Panc1 (cell line): ENCODE data around the gene GFY.
A peak's percentile ranks its signal among the peaks of the same experiment; 100 is the strongest.

ENCODE experiments used
- TCF7L2 ChIP-seq: IDR thresholded peaks from 2 replicates; pipeline ENCODE4 v1.6.1; 2011; ENCODE audit warnings: mild to moderate bottlenecking, low read depth, low read length, inconsistent platforms
- TF ChIP-seq, protein P1 (sequence below): fragments of 450-650 bp; IDR thresholded peaks from 2 replicates; pipeline ENCODE4 v1.5.1; 2017; ENCODE audit warnings: mild to moderate bottlenecking
- TF ChIP-seq, protein P2 (sequence below), 2 experiments: IDR thresholded peaks; 2 replicates each; pipeline ENCODE4 v1.6.1; 2011 to 2012; ENCODE audit warnings: low read depth in 2 of 2, control low read depth in 1 of 2, low read length in 1 of 2, mild to moderate bottlenecking in 1 of 2, moderate library complexity in 1 of 2; ENCODE audit not compliant: insufficient read depth in 1 of 2

DNA sequence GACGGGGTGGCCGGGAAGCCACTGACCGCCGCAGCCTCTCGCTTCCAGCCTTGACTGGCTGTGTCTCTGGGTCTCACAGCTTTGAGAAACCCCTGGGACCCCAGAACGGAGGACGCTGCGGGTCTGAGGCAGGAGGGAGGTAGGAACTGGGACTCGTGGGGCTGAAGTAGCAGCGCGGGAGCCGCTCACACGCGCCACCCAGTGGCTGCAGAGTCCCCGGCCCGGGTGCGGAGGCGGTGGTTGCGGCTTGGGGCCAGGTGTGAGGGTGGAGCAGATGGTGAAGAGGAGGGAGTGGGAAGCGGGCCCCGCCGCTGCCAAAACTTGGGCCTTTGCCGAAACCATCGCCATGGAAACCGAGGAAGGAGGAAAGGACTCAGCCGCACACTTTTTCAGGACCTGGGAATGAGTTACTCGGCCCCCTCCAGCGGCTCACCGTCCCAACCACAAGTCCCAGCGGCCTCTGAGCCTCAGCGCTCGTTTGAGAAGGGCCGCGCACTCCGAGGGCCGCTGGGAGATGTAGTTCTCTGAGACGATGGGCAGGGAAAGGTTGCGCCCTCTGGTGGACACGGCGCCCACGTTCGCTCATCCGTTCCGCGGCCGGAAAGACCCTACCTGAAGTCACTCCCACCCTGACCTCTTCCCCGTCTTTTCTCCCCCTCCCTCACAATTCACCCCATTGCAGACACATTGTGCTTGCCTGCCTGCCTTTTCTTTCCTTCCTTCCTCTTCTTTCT is 18.3 kb downstream of the GFY start:
- no peak for TF ChIP-seq TCF7L2
- TF ChIP-seq, protein P1, sequence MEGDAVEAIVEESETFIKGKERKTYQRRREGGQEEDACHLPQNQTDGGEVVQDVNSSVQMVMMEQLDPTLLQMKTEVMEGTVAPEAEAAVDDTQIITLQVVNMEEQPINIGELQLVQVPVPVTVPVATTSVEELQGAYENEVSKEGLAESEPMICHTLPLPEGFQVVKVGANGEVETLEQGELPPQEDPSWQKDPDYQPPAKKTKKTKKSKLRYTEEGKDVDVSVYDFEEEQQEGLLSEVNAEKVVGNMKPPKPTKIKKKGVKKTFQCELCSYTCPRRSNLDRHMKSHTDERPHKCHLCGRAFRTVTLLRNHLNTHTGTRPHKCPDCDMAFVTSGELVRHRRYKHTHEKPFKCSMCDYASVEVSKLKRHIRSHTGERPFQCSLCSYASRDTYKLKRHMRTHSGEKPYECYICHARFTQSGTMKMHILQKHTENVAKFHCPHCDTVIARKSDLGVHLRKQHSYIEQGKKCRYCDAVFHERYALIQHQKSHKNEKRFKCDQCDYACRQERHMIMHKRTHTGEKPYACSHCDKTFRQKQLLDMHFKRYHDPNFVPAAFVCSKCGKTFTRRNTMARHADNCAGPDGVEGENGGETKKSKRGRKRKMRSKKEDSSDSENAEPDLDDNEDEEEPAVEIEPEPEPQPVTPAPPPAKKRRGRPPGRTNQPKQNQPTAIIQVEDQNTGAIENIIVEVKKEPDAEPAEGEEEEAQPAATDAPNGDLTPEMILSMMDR: peak; percentile 94
- TF ChIP-seq, protein P2, sequence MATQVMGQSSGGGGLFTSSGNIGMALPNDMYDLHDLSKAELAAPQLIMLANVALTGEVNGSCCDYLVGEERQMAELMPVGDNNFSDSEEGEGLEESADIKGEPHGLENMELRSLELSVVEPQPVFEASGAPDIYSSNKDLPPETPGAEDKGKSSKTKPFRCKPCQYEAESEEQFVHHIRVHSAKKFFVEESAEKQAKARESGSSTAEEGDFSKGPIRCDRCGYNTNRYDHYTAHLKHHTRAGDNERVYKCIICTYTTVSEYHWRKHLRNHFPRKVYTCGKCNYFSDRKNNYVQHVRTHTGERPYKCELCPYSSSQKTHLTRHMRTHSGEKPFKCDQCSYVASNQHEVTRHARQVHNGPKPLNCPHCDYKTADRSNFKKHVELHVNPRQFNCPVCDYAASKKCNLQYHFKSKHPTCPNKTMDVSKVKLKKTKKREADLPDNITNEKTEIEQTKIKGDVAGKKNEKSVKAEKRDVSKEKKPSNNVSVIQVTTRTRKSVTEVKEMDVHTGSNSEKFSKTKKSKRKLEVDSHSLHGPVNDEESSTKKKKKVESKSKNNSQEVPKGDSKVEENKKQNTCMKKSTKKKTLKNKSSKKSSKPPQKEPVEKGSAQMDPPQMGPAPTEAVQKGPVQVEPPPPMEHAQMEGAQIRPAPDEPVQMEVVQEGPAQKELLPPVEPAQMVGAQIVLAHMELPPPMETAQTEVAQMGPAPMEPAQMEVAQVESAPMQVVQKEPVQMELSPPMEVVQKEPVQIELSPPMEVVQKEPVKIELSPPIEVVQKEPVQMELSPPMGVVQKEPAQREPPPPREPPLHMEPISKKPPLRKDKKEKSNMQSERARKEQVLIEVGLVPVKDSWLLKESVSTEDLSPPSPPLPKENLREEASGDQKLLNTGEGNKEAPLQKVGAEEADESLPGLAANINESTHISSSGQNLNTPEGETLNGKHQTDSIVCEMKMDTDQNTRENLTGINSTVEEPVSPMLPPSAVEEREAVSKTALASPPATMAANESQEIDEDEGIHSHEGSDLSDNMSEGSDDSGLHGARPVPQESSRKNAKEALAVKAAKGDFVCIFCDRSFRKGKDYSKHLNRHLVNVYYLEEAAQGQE (IDR thresholded peaks at IDR 0.05; ENCODE audit: insufficient read depth in 1 of 2, low read depth in 2 of 2, low read length in 1 of 2): no peak
